Calu3 (cell line): ENCODE data around the gene ERN1. TPM values are rescaled to one million over a fixed set of nuclear protein-coding genes. Genes with fewer than 3 reads are reported as not detected.

Source experiments
- BruUV-seq: library from RNA; stranded (reverse); fragments of 400-500 nt; replicated peaks from 2 replicates; lab custom pipeline; 2021; lab: Mats Ljungman, UMichigan
- CTCF ChIA-PET: fragments of 300-600 bp; sonication (Branson Sonifier 250); formaldehyde crosslinking; loops from one replicate; lab custom pipeline; 2022; ENCODE audit warnings: antibody characterized with exemption; lab: Charles Lee
- DNase-seq: peaks from one replicate; pipeline ENCODE4 v3.0.0; 2022
- H3K27ac Mint-ChIP-seq: one replicate; pipeline ENCODE4 v1.8.0; 2022; ENCODE audit warnings: mixed read lengths; ENCODE audit not compliant: unreplicated experiment
- H3K27me3 Mint-ChIP-seq: one replicate; pipeline ENCODE4 v1.8.0; 2022; ENCODE audit warnings: mixed read lengths; ENCODE audit not compliant: unreplicated experiment
- H3K36me3 Mint-ChIP-seq: one replicate; pipeline ENCODE4 v1.8.0; 2022; ENCODE audit warnings: mild to moderate bottlenecking, moderate library complexity, mixed read lengths; ENCODE audit not compliant: insufficient read depth, unreplicated experiment
- H3K4me1 Mint-ChIP-seq: one replicate; pipeline ENCODE4 v1.8.0; 2022; ENCODE audit warnings: mild to moderate bottlenecking, low read depth, mixed read lengths; ENCODE audit not compliant: unreplicated experiment
- H3K4me3 Mint-ChIP-seq: one replicate; pipeline ENCODE4 v1.8.0; 2022; ENCODE audit warnings: mild to moderate bottlenecking, low read depth, moderate library complexity, mixed read lengths; ENCODE audit not compliant: unreplicated experiment
- H3K9me3 Mint-ChIP-seq: one replicate; pipeline ENCODE4 v1.8.0; 2022; ENCODE audit warnings: low read depth, mixed read lengths; ENCODE audit not compliant: unreplicated experiment
- intact Hi-C: fragments of 100-400 bp; cut with micrococcal nuclease; formaldehyde crosslinking; loops from one replicate; pipeline ENCODE4 v1.10.0; 2022; ENCODE audit not compliant: unreplicated experiment
- total RNA-seq: library from RNA; stranded (reverse); gene quantifications from 2 replicates; pipeline ENCODE4 v1.2.3, GENCODE V29; 2022
- TF ChIP-seq, protein P1 (sequence below): fragments of 200-600 bp; IDR thresholded peaks from one replicate; pipeline ENCODE4 v1.8.0; 2022; ENCODE audit warnings: antibody characterized with exemption; ENCODE audit not compliant: unreplicated experiment

Gene ERN1
- total RNA-seq, 1 experiment from 2014 or later = 16.5 TPM

DNA sequence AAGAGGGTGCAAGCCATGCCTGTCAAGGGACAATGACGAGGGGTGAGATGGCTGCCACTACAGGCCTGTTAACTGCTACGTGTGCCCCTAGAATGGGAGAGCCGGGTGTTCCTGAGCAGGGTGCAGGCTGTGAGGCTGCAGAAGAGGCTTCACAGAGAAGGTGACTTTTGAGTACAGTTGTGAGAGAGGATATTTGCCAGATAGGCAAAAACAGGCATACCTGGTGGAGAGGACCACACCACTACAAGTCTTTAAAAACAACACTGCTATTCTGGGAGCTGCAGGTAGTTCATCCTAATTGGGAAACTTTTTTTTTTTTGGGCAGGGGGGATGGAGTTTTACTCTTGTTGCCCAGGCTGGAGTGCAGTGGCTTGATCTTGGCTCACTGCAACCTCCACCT is 58.8 kb downstream of the ERN1 start:
- CTCF ChIA-PET = no interaction called here
- H3K36me3 Mint-ChIP-seq = peaks cover 27% of the 10 kb centered on the region
- TF ChIP-seq, protein P1, sequence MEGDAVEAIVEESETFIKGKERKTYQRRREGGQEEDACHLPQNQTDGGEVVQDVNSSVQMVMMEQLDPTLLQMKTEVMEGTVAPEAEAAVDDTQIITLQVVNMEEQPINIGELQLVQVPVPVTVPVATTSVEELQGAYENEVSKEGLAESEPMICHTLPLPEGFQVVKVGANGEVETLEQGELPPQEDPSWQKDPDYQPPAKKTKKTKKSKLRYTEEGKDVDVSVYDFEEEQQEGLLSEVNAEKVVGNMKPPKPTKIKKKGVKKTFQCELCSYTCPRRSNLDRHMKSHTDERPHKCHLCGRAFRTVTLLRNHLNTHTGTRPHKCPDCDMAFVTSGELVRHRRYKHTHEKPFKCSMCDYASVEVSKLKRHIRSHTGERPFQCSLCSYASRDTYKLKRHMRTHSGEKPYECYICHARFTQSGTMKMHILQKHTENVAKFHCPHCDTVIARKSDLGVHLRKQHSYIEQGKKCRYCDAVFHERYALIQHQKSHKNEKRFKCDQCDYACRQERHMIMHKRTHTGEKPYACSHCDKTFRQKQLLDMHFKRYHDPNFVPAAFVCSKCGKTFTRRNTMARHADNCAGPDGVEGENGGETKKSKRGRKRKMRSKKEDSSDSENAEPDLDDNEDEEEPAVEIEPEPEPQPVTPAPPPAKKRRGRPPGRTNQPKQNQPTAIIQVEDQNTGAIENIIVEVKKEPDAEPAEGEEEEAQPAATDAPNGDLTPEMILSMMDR = no peak
- no peak for DNase-seq
- H3K9me3 Mint-ChIP-seq = no peaks in the 10 kb centered on the region
- no peak overlapping the region for H3K4me3 Mint-ChIP-seq
- no peaks in the 10 kb centered on the region for H3K27me3 Mint-ChIP-seq
- intact Hi-C loops = no loop called here
- BruUV-seq = no TSS peak
- H3K27ac Mint-ChIP-seq = no peak overlapping the region
- peaks cover 17% of the 10 kb centered on the region for H3K4me1 Mint-ChIP-seq

DNA sequence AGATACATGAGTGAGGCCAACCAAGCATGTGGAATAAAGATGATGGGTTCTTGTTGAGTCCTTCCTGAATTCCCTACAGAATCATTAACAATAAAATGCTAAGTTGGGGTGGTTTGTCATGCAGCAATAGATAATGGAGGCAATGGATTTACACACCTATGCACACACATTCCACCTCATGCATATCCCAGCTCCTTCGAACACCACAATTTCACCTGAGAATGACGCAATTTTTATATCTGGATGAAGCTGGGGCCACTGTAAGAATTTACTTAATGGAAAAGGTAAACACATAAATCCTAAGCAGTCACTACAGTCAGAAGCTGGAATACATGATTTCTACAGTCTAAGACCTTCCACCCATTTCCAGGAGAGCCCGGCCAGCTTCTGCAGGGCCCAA is 59.7 kb downstream of the ERN1 start:
- TF ChIP-seq, protein P1 = no peak
- no peaks in the 10 kb centered on the region for H3K27me3 Mint-ChIP-seq
- peaks cover 8% of the 10 kb centered on the region for H3K4me1 Mint-ChIP-seq
- DNase-seq = no peak
- BruUV-seq = no TSS peak
- H3K36me3 Mint-ChIP-seq = peaks cover 23% of the 10 kb centered on the region
- CTCF ChIA-PET = no interaction called here
- H3K9me3 Mint-ChIP-seq = no peaks in the 10 kb centered on the region
- intact Hi-C loops = no loop called here
- no peak overlapping the region for H3K27ac Mint-ChIP-seq
- H3K4me3 Mint-ChIP-seq = no peak overlapping the region

DNA sequence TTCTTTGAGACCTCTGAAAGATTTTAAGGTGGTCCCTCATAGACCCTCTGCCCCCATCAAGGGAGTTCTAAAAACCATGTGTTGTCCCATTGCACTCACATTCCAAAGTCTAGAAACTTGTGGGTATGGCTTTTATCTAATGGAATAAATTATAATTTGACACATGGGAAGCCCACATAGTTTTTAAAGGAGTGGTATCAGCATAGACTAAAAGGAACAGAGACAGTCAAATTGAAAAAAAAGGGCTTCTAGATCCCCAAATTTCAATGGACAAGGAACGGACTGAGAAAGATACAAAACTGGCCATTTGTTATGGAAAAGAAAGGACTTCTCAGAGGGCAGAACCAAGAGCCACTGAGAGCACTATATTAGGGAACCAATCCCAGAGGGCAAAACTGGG is 60.8 kb downstream of the ERN1 start:
- no peaks in the 10 kb centered on the region for H3K9me3 Mint-ChIP-seq
- H3K4me1 Mint-ChIP-seq = peaks cover 6% of the 10 kb centered on the region
- no peak overlapping the region for H3K4me3 Mint-ChIP-seq
- intact Hi-C loops = no loop called here
- TF ChIP-seq, protein P1 = no peak
- CTCF ChIA-PET = no interaction called here
- no peak for DNase-seq
- BruUV-seq = no TSS peak
- H3K27me3 Mint-ChIP-seq = no peaks in the 10 kb centered on the region
- no peak overlapping the region for H3K27ac Mint-ChIP-seq
- H3K36me3 Mint-ChIP-seq = peaks cover 23% of the 10 kb centered on the region

- intact Hi-C loops = no loop called here
- Mint-ChIP-seq H3K27me3 (no peaks in the 10 kb centered on the region), H3K4me3 (no peak overlapping the region), H3K4me1 (no peaks in the 10 kb centered on the region), H3K27ac (no peak overlapping the region), H3K9me3 (no peaks in the 10 kb centered on the region), H3K36me3 (peaks cover 23% of the 10 kb centered on the region)
- BruUV-seq = no TSS peak
- no peak for DNase-seq
- CTCF ChIA-PET = no interaction called here
- TF ChIP-seq, protein P1 = no peak
Observed at GRCh38 chr17:64067657-64068056, 62.3 kb downstream of the ERN1 start.
